Right atrium auricular region (tissue), 2 donors: Measurements from ENCODE around the gene GABRA4. TPM values are rescaled to one million over a fixed set of nuclear protein-coding genes. Genes with fewer than 3 reads are reported as not detected.
A peak's percentile ranks its signal among the peaks of the same experiment; 100 is the strongest.

Experiments used
- DNase-seq: peaks from one replicate; pipeline ENCODE4 v3.0.0-alpha.2; 2019; ENCODE audit warnings: low spot score
- H3K27ac ChIP-seq, 2 donors: fragments of 200-600 bp; sonication (generic); 1 replicate in 1 of 2; 2 replicates in 1 of 2; pipeline ENCODE4 v1.5.1; 2016 to 2019
- H3K27me3 ChIP-seq, 2 donors: fragments of 200-600 bp; sonication (generic); one replicate each; pipeline versions ENCODE4 v1.5.1 to v1.6.0; 2017 to 2019
- H3K36me3 ChIP-seq: fragments of 200-600 bp; sonication (generic); one replicate; pipeline ENCODE4 v1.5.1; 2016
- H3K4me1 ChIP-seq, 2 donors: fragments of 200-600 bp; sonication (generic); one replicate each; pipeline versions ENCODE4 v1.5.1 to v1.6.0; 2017 to 2019
- H3K4me3 ChIP-seq, 2 donors: fragments of 200-600 bp; sonication (generic); 1 replicate in 1 of 2; 2 replicates in 1 of 2; pipeline ENCODE4 v1.5.1; 2017 to 2019; ENCODE audit warnings: mild to moderate bottlenecking in 1 of 2, moderate library complexity in 1 of 2
- H3K9me3 ChIP-seq, 2 donors: fragments of 200-600 bp; sonication (generic); one replicate each; pipeline ENCODE4 v1.5.1; 2019
- total RNA-seq, 2 donors: library from RNA; depleted of rRNA; stranded (reverse); fragments of >200 nt; gene quantifications; one replicate each; pipeline ENCODE4 v1.1.0, GENCODE V29; 2016
- TF ChIP-seq, protein P1 (sequence below), 2 donors: fragments of 200-600 bp; sonication (generic); IDR thresholded peaks; one replicate each; pipeline ENCODE4 v1.5.1; 2019; ENCODE audit warnings: antibody characterized with exemption in 2 of 2

Gene GABRA4
- total RNA-seq, 2 donors from 2014 or later, result 0.55 to 1.0 TPM

DNA sequence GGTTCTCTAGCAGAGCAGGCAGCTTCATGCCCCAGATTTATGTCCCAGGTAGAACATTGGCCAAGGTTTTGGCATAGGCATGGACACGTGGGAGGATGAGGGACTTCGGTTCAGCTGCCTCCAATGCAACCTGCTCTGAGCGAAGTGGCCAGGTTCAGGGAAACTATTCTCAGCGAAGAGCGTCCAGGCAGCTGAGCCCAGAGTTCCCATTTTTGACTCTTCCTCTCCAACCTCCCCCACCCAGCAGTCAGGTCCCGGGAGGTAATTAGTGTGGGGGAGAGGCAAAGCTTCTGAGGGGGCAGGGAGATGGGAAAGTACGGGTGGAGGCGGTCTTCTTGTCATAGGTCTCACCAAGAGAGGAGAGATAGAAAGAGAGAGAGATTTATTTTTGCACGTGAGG lies 1.0 kb downstream of the GABRA4 start:
- H3K36me3 ChIP-seq, result no peaks in the 10 kb centered on the region
- H3K27me3 ChIP-seq, result no peaks in the 10 kb centered on the region
- DNase-seq, result no peak
- TF ChIP-seq, protein P1, sequence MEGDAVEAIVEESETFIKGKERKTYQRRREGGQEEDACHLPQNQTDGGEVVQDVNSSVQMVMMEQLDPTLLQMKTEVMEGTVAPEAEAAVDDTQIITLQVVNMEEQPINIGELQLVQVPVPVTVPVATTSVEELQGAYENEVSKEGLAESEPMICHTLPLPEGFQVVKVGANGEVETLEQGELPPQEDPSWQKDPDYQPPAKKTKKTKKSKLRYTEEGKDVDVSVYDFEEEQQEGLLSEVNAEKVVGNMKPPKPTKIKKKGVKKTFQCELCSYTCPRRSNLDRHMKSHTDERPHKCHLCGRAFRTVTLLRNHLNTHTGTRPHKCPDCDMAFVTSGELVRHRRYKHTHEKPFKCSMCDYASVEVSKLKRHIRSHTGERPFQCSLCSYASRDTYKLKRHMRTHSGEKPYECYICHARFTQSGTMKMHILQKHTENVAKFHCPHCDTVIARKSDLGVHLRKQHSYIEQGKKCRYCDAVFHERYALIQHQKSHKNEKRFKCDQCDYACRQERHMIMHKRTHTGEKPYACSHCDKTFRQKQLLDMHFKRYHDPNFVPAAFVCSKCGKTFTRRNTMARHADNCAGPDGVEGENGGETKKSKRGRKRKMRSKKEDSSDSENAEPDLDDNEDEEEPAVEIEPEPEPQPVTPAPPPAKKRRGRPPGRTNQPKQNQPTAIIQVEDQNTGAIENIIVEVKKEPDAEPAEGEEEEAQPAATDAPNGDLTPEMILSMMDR (IDR thresholded peaks at IDR 0.05), result no peak
- H3K9me3 ChIP-seq, result no peaks in the 10 kb centered on the region
- no peak overlapping the region for H3K27ac ChIP-seq
- peaks cover 0 to 16% of the 10 kb centered on the region in 2 donors for H3K4me1 ChIP-seq
- peak overlapping the region in 1 of 2 donors; percentile 47 for H3K4me3 ChIP-seq

DNA sequence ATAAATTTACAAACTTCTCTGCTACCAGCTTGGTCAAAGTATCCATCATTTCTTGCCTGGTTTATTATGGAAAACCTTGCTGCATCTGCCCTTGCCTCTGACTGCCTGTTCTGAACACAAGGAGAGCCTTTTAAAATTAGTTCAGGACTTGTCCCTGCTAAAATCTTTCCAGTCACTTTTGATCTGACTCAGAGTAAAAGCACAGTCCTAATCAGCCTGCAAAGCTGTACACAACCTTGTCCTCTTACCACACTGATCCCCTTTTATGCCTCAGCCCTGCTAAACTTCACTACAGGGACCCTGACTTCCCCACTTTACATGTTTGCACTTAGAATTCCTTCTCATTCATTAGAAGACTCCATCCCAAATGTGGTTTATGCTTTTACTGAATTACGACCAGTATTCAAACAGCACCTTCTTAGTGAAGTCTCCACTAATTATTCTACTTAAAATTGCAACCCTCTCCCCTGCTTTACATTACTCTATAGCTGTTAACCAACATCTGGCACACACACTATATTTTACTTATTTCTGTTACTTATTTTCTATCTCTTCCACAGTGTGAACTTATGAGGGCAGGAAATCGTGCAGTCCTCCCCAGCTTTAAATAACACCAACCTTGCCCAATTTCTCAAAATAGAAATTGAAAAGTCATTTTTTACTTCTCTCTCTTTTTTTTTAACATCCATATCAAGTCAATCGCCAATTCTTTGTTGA lies 6.3 kb downstream of the GABRA4 start:
- TF ChIP-seq, protein P1 (IDR thresholded peaks at IDR 0.05), result no peak
- H3K9me3 ChIP-seq, result no peaks in the 10 kb centered on the region
- H3K27ac ChIP-seq, result no peak overlapping the region
- H3K4me1 ChIP-seq, result no peaks in the 10 kb centered on the region
- no peak overlapping the region for H3K4me3 ChIP-seq
- DNase-seq, result no peak
- no peaks in the 10 kb centered on the region for H3K36me3 ChIP-seq
- H3K27me3 ChIP-seq, result no peaks in the 10 kb centered on the region

DNA sequence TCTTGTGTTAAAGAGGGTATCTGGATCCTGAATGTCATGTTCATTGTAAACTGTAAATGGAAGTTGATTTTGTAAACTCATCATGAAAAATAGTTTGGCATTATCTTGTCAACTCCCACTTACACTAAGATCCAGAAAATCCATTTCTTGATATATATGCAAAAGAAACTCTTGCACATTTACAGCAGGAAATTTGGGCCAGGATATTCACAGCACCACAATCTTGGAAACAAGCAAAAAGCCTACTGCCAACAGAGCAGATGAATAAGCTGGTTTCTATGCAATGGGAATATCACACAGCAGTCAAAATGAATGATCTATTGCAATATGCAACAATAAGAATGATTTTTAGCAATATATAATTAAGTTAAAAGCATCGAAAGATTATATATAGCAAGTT lies 8.6 kb downstream of the GABRA4 start:
- Histone ChIP-seq H3K27me3 (no peaks in the 10 kb centered on the region), H3K4me3 (no peak overlapping the region)
- TF ChIP-seq, protein P1 (IDR thresholded peaks at IDR 0.05), result no peak

DNA sequence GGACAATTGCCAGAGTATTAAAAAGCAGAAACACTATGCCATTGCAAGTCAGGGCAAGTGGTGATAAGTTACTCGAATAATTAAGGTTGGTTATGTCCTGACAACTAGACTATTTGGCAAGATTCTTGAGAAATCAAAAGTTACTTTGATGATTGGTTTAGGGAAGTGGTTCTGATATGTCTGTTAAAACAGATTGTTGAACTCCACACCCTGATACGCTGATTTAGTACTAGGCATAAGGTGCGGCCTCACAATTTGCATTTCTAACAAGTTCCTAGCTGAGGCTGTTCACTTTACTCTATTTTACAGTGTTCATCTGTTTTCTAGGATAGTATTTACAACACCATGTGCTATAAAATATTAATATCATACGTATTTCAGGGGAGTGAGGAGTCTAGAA lies 12.5 kb downstream of the GABRA4 start:
- TF ChIP-seq, protein P1 (IDR thresholded peaks at IDR 0.05), result no peak
- H3K27me3 ChIP-seq, result no peaks in the 10 kb centered on the region
- H3K36me3 ChIP-seq, result no peaks in the 10 kb centered on the region
- H3K4me1 ChIP-seq, result no peaks in the 10 kb centered on the region
- H3K9me3 ChIP-seq, result no peaks in the 10 kb centered on the region
- no peak for DNase-seq
- no peak overlapping the region for H3K4me3 ChIP-seq
- H3K27ac ChIP-seq, result no peak overlapping the region

More for the DNA sequence above, 8.6 kb downstream of the GABRA4 start:
- DNase-seq, result no peak
- Histone ChIP-seq H3K4me1 (no peaks in the 10 kb centered on the region), H3K27ac (no peak overlapping the region), H3K9me3 (no peaks in the 10 kb centered on the region), H3K36me3 (no peaks in the 10 kb centered on the region)

DNA sequence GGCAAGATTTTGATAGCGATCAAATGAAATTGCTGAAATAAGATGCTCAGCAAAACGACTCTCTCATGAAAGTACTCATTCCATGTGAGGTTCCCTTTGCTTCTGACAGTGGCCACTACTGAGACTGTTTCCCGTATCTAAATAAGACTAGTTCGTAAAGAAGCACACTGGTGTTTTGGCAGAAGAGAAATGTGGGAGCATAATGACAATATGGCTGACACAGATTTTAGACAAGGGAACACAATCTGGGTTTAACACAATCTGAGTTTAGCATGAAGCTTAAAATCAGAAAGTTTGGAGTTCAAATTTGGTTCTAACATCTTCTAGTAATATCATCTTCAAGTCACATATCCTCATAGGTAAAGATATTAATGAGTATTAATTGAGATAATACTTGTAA lies 13.7 kb downstream of the GABRA4 start:
- TF ChIP-seq, protein P1 (IDR thresholded peaks at IDR 0.05), result no peak
- H3K27ac ChIP-seq, result no peak overlapping the region
- no peak overlapping the region for H3K4me3 ChIP-seq
- no peaks in the 10 kb centered on the region for H3K36me3 ChIP-seq
- no peaks in the 10 kb centered on the region for H3K4me1 ChIP-seq
- no peak for DNase-seq
- H3K9me3 ChIP-seq, result no peaks in the 10 kb centered on the region
- H3K27me3 ChIP-seq, result no peaks in the 10 kb centered on the region

DNA sequence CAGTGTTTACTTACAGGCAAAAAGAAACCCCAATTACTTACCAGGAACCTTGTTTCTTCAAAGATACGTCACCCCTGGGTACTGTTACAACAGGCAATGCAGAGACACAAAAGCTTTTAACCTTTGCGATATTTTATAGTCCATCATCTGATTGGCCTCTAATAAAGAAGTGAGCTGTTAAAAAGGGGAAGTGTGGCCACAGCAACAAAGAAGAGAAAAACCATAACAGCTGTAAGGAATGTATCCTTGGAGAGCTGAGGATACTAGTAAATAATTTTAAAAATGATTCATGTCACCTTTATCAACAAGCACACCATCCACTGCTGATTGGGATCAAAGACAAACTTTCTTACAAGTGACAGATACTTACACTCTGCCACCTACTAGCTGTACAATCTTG lies 14.1 kb downstream of the GABRA4 start:
- H3K4me1 ChIP-seq, result no peaks in the 10 kb centered on the region
- no peak for DNase-seq
- H3K36me3 ChIP-seq, result no peaks in the 10 kb centered on the region
- no peak overlapping the region for H3K4me3 ChIP-seq
- H3K27ac ChIP-seq, result no peak overlapping the region
- no peaks in the 10 kb centered on the region for H3K27me3 ChIP-seq
- TF ChIP-seq, protein P1 (IDR thresholded peaks at IDR 0.05), result no peak
- no peaks in the 10 kb centered on the region for H3K9me3 ChIP-seq
